HL-60 (cell line): ENCODE results near the gene ZNRF1.

Experiments
- GABPA ChIP-seq: IDR thresholded peaks from 2 replicates; pipeline ENCODE4 v1.6.1; 2012; ENCODE audit warnings: low read depth
- POLR2AphosphoS5 ChIP-seq: IDR thresholded peaks from 2 replicates; pipeline ENCODE4 v1.6.1; 2012; ENCODE audit warnings: low read depth
- SPI1 ChIP-seq: IDR thresholded peaks from 2 replicates; pipeline ENCODE4 v1.6.1; 2012; ENCODE audit warnings: low read depth, mild to moderate bottlenecking, borderline replicate concordance
- TF ChIP-seq, protein P1 (sequence below): IDR thresholded peaks from one replicate; pipeline ENCODE4 v1.5.1; 2011; ENCODE audit warnings: low read length, control low read depth, inconsistent platforms; ENCODE audit not compliant: insufficient read depth

DNA sequence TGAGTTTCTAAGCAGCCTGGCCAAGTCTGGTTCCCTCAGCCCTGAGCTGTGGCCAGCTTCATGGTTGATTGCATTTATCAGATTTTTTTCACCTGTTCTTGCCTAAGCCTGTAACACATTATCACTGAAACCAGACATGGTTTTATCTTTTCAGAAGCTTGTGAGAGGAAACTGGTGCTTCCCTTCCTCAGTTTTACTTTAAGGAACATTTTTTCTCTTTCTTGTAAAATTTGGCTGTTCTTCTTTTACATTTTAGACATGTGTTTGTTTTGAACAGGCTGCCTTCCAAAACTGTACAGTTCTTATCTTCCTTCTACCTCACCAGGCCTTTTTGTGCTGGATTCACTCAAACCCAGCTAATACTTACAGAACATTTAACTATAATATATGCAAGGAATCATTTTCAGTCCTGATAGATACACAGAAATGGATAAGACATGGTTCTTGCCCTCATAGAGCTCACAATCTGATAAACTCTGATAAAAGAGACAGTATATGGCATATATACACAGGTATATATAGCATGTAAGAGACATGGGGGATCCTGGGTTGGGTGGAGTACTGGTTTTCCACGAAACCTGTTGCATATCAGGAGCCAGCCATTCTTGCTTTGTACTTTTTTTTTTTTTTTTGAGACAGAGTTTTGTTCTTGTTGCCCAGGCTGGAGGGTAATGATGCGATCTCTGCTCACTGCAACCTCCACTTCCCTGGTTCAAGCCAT lies 44.5 kb downstream of the ZNRF1 start:
- no peak for TF ChIP-seq POLR2AphosphoS5
- TF ChIP-seq, protein P1, sequence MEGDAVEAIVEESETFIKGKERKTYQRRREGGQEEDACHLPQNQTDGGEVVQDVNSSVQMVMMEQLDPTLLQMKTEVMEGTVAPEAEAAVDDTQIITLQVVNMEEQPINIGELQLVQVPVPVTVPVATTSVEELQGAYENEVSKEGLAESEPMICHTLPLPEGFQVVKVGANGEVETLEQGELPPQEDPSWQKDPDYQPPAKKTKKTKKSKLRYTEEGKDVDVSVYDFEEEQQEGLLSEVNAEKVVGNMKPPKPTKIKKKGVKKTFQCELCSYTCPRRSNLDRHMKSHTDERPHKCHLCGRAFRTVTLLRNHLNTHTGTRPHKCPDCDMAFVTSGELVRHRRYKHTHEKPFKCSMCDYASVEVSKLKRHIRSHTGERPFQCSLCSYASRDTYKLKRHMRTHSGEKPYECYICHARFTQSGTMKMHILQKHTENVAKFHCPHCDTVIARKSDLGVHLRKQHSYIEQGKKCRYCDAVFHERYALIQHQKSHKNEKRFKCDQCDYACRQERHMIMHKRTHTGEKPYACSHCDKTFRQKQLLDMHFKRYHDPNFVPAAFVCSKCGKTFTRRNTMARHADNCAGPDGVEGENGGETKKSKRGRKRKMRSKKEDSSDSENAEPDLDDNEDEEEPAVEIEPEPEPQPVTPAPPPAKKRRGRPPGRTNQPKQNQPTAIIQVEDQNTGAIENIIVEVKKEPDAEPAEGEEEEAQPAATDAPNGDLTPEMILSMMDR, result no peak
- no peak for TF ChIP-seq SPI1
- no peak for TF ChIP-seq GABPA
